ENCODE data around the gene IRF8. TPM values are rescaled to one million over a fixed set of nuclear protein-coding genes. Genes with fewer than 3 reads are reported as not detected.

The IRF8 gene
- total and polyA plus RNA-seq, 7 donors, result 3.5 to 74.0 (median 10.8) TPM

DNA sequence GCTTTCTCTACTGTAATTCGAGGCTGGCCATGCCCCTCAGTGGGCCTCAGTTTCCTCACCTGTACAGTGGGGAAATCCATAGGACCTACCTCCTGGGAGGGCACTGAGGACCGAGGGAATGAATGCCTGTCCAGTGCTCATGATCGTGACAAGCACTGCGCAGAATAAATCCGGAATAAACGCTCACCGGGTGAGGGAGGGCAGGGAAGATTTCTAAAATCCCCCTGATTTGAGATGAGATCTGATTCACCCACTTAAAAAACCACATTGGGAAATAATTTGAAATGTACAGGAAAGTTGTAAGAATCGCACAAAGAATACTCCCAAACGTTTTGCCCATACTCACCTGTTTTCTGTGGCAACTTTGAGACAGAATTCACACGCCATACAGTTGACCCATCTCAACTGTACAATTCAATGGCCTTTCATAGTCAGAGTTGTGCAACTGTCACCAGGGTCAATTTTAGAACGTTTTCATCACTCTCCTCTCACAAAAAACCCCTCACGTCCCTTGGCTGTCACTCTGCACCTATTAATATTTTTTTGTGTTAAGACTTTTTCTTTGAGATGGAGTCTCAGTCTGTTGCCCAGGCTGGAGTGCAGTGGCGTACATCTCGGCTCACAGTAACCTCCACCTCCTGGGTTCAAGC lies 49.8 kb downstream of the IRF8 start:
- no peaks in the 10 kb centered on the region for H3K36me3 ChIP-seq
- intact Hi-C loops (cut with DNase I), result no loop called here
- no peaks in the 10 kb centered on the region for H3K9me3 ChIP-seq
- peaks cover 0 to 11% (median 0%) of the 10 kb centered on the region in 3 donors for H3K27me3 ChIP-seq
- no peak overlapping the region for H3K4me3 ChIP-seq
- no peak for DNase-seq
- H3K4me1 ChIP-seq, result no peaks in the 10 kb centered on the region
- no peak overlapping the region for H3K27ac ChIP-seq
- TF ChIP-seq, protein P1, sequence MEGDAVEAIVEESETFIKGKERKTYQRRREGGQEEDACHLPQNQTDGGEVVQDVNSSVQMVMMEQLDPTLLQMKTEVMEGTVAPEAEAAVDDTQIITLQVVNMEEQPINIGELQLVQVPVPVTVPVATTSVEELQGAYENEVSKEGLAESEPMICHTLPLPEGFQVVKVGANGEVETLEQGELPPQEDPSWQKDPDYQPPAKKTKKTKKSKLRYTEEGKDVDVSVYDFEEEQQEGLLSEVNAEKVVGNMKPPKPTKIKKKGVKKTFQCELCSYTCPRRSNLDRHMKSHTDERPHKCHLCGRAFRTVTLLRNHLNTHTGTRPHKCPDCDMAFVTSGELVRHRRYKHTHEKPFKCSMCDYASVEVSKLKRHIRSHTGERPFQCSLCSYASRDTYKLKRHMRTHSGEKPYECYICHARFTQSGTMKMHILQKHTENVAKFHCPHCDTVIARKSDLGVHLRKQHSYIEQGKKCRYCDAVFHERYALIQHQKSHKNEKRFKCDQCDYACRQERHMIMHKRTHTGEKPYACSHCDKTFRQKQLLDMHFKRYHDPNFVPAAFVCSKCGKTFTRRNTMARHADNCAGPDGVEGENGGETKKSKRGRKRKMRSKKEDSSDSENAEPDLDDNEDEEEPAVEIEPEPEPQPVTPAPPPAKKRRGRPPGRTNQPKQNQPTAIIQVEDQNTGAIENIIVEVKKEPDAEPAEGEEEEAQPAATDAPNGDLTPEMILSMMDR (IDR thresholded peaks at IDR 0.05), result no peak
- TF ChIP-seq POLR2AphosphoS5 (IDR thresholded peaks at IDR 0.05) (no peak), EP300 (IDR thresholded peaks at IDR 0.05) (no peak), POLR2A (IDR thresholded peaks at IDR 0.05) (no peak)
- 85 to 86% methylated on average over 14 of the region's 14 CpGs for WGBS, 2 donors

DNA sequence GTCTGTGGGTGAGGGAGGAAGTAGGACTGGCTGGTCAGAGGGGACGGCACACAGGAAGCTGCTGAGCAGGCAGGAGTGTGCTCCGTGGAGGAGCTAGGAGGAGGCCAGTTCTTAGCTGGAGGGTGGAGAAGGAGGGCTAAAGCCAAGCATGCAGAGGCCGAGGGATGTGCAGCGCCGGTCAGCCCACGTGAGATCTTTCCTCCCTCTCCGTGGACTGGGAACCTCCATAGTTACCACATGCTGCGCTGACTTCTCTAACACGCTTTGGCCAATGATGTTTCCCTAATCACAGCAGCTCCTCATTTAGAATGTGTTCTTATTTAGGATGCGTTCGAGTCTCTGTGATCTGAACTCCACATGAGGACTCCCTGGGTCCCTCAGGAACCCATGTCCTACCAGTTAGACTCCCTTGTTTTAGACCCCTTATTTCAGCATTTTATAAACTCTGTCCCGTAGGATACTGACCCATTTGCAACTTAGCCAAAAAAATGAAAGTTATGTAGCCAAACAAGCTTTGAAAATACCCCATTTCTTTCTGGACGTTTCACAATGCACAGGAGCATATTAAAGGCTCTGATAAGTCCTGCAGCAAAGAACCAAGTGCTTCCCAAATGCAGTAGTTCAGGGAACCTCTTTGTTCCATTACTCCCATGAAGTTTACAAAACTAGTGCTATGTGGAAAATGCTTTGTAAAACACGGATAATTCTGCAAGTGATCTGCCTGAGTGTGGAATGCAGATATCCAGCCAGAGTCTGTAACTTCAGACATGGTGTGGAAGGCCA lies 51.4 kb downstream of the IRF8 start:
- peaks cover 0 to 20% (median 0%) of the 10 kb centered on the region in 3 donors for H3K27me3 ChIP-seq
- TF ChIP-seq POLR2A (IDR thresholded peaks at IDR 0.05) (no peak), EP300 (IDR thresholded peaks at IDR 0.05) (no peak), POLR2AphosphoS5 (IDR thresholded peaks at IDR 0.05) (no peak)
- TF ChIP-seq, protein P1 (IDR thresholded peaks at IDR 0.05), result no peak
- H3K4me1 ChIP-seq, result no peaks in the 10 kb centered on the region
- no peaks in the 10 kb centered on the region for H3K36me3 ChIP-seq
- 73 to 81% methylated on average over 14 of the region's 14 CpGs for WGBS, 2 donors
- no peaks in the 10 kb centered on the region for H3K9me3 ChIP-seq
- no peak overlapping the region for H3K4me3 ChIP-seq
- no peak for DNase-seq
- intact Hi-C loops (cut with DNase I), result no loop called here
- H3K27ac ChIP-seq, result no peak overlapping the region

DNA sequence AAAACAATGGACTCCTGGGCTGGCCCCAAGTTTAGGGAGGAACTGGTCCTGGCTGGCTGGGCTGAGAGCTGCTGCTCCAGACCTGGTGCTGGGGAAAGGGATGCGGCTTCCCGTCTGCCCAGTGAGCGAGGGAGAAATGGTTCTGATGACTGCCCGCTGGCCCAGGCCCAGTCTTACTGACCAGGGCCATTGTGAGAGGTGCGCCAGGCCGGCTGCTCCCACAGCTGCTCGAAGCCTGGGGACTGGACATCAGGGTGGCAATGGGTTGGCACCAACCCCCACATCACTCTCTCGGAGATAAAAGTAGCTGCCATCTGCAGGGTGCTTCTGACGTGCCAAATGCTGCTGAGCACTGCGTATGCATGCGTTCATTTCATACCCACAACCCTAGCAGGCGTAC lies 53.2 kb downstream of the IRF8 start:
- Histone ChIP-seq H3K36me3 (no peaks in the 10 kb centered on the region), H3K9me3 (no peaks in the 10 kb centered on the region), H3K27me3 (peaks cover 0 to 32% (median 3%) of the 10 kb centered on the region in 3 donors), H3K4me3 (no peak overlapping the region), H3K27ac (no peak overlapping the region), H3K4me1 (no peaks in the 10 kb centered on the region)
- intact Hi-C loops (cut with DNase I), result no loop called here
- WGBS, 2 donors, result 97% methylated on average over 12 of the region's 12 CpGs
- no peak for DNase-seq
- TF ChIP-seq EP300 (IDR thresholded peaks at IDR 0.05) (no peak), POLR2AphosphoS5 (IDR thresholded peaks at IDR 0.05) (no peak), POLR2A (IDR thresholded peaks at IDR 0.05) (no peak)
- TF ChIP-seq, protein P1 (IDR thresholded peaks at IDR 0.05), result no peak

DNA sequence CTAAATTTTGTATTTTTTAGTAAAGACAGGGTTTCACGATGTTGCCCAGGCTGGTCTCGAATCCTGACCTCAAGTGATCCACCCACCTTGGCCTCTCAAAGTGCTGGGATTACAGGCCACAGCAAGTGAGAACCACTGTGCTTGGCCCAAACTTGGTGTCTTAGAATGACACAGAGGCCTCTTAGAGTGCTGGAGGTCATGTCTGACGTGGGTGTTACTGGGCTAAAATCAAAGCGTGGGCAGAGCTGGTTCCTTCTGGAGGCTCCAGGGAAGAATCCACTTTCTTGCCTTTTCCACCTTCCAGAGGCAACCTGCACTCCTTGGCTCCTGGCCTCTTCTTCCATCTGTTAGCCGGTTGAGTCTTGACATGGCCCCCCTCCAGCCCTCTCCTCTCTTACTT lies 53.8 kb downstream of the IRF8 start:
- DNase-seq, result no peak
- H3K9me3 ChIP-seq, result no peaks in the 10 kb centered on the region
- no peak for TF ChIP-seq EP300 (IDR thresholded peaks at IDR 0.05)
- TF ChIP-seq POLR2A (IDR thresholded peaks at IDR 0.05), result no peak
- 94 to 95% methylated on average over 5 of the region's 5 CpGs for WGBS, 2 donors
- no peaks in the 10 kb centered on the region for H3K4me1 ChIP-seq
- H3K27ac ChIP-seq, result no peak overlapping the region
- H3K27me3 ChIP-seq, result peaks cover 0 to 32% (median 3%) of the 10 kb centered on the region in 3 donors
- intact Hi-C loops (cut with DNase I), result no loop called here
- no peak overlapping the region for H3K4me3 ChIP-seq
- no peaks in the 10 kb centered on the region for H3K36me3 ChIP-seq

DNA sequence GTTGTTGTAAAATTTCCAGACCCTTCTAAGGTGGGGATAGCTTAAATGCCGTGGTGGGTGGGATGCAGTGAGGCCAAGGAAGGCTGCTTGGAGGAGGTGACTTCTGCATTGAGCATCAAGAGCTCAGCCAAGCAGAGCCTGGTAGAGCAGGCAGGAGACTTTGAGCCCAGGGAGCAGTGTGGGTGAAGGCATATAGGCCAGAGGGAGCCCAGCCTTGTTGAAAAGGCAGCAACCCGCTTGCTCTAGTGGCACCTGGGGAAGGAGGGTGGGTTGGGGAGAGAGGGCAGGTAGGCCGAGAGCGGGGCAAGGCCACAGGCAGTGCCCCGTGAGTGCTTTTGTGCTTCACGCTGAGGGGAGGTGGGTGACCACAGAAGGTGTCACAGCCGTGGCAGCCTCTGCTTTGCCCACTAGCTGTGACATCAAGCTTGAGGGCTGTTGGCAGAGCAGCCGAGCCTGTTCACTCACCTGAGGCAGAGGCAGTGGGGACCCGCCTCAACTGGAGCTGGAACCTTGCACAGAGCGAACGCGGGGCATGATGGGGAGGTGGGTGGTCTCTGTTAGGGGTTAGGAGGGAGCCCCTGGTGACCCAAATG lies 56.1 kb downstream of the IRF8 start:
- TF ChIP-seq POLR2AphosphoS5 (IDR thresholded peaks at IDR 0.05) (no peak), POLR2A (IDR thresholded peaks at IDR 0.05) (no peak), EP300 (IDR thresholded peaks at IDR 0.05) (no peak)
- TF ChIP-seq, protein P1 (IDR thresholded peaks at IDR 0.05), result no peak
- Histone ChIP-seq H3K27ac (no peak overlapping the region), H3K9me3 (no peaks in the 10 kb centered on the region), H3K36me3 (no peaks in the 10 kb centered on the region), H3K4me1 (no peaks in the 10 kb centered on the region), H3K4me3 (no peak overlapping the region), H3K27me3 (peaks cover 0 to 32% (median 3%) of the 10 kb centered on the region in 3 donors)
- DNase-seq, result no peak
- WGBS, 2 donors, result 89 to 94% methylated on average over 12 of the region's 12 CpGs
- intact Hi-C loops (cut with DNase I), result no loop called here

All from sigmoid colon (tissue), 7 donors.